HUDEP-2 (cell line): ENCODE data around the gene TDO2.
"Not testable (repeated sequence)": the region's sequence is repeated elsewhere in the genome, so short reads cannot be mapped to it uniquely, and the experiment has no call there.

Experiments
- DNase-seq, 76 experiments: peaks; one replicate each; lab custom pipeline; 2025; ENCODE audit not compliant: unreplicated experiment in 76 of 76; lab: John Stamatoyannopoulos, UW

Gene TDO2

DNA sequence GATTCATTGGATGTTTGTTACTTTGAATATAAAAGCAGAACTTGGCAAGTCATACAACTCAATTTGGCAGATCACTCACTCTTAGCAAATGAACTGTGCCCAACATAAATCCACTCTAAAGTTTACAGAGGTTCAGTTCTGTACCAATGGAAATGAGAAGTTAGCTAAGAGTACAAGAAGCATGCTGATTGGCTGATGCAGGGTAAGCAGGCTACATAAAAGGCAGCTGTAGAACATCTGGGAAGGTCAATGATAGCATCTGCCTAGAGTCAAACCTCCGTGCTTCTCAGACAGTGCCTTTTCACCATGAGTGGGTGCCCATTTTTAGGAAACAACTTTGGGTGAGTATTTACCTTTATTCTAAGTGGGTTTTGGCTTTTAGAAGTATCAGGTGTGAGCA lies at the start of gene TDO2:
Gene TDO2, plus strand, starts transcription at position 244 of the 400 bp plus-strand sequence. Its CDS starts 63 bp downstream, at position 307.
- no peak for DNase-seq

DNA sequence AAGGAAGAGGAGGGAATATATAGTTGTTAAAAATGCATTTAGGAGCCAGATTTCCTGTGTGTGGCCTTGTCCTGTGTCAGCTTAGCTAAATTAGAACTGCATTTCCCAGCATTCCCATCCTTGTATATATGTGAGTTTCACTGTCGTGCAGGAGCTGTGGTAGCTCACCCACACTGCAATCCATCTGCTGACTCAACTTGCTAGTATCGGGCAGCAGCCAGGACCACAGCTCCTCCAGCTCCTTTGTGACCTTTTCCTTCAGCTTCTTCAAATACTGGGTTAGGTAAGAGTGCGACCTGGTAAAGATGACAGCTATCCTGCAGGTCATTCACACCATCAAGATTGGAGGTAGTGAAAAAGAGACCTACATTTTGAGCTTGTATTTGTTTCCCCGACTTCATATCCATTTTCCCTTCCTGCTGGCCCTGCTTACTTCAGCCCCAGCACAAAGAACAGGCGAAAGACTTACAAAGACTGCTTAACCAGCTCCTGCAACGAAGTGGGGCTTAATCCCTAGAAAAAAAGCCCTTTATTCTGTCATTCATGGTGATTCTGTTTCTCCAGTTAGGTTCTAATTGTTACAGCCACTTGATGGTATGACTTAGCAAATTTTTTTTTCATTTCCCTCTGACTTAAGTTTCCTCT lies 48.8 kb upstream of the TDO2 start:
- DNase-seq, result no peak

DNA sequence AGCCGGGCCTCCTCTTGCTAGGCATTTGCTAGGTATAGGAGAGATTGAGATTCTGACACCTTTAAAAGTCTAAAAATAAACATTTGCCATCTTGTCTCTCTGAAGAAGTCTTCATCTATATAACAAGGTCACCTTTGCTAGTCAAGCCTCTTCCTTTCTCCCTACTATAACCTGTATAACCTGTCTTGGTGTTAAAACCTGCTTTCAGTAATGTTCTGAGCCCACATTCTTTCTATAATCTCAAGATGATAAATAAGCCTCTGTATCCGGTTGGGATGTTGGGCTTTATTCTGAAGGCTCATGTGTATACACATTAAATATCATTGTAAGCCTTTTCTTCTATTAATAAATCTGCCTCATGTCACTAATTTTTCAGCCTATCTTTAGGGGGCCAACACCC lies 47.6 kb upstream of the TDO2 start:
- DNase-seq, result no peak

DNA sequence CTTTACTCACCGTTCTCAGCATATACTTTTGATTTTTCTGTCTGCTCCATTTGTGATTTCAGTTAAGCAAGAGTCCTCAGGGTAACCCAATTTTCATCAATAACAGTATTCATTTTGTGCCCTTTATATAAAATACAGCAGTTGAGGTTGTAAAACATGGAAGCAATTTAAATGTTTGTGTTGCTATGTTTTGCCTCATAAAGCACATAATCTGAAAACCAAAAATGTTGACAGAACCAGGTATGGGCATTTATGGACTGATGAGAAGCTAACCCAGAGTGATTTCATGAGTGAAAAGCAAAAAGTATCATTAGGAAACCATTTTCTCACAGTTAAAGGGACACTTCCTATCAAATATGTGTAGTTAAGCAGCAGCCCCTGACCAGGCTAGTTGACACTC lies 37.3 kb upstream of the TDO2 start, which contains the start of gene ASIC5:
Gene ASIC5, minus strand, starts transcription at position 101 of the 400 bp plus-strand sequence. Its CDS starts 51 bp downstream, at position 50.
- no peak for DNase-seq

DNA sequence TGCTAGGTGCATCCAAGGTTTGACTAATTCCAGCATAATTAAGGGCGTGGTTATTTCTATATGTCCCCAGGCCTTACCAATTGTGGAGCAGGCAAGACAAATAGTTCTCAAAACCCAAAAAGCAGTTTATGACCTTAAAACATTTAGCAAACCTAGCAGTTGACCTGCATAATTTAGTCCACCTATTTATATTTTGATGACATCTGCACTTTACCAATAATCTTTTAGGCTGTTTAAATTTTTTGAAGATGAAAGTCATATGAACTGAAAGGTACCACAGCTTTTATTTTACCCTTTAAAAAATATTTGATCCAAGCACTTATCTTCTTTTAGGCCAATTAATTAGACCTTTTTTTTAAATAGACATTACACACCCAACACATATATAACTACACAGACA lies 27.6 kb upstream of the TDO2 start:
- no peak for DNase-seq

DNA sequence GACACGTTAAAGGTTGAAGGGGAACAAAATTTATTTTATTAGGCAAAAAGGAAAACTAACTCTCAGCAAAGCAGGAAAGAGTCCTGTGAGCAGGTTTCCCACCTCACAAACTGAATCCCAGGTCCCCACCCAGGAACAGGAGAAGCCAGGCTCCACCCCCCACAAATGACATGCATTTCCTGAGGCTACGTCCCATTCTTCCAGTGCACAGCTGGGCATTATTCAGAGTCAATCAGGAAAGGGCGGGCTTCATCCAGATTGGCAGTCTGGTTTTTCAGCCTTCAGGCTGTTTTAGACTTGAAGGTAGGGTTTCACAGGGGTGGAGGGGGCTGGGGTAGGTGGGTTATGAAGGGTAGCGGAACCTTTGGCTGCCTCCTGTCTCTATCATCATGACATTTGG lies 25.5 kb upstream of the TDO2 start:
- no peak for DNase-seq

DNA sequence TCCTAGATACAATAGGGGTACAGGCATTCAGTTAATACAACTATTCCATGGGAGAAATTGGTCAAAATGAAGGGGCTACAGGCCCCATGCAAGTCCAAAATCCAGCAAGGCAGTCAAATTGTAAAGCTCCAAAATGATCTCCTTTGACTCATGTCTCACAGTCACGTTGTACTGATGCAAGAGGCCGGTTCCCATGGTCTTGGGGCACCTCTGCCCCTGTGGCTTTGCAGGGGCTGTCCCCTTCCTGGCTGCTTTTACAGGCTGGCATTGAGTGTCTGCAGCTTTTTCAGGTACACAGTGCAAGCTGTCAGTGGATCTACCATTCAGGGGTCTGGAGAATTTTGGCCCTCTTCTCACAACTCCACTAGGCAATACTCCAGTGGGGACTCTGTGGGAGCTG lies 24.9 kb upstream of the TDO2 start:
- DNase-seq, result no peak

DNA sequence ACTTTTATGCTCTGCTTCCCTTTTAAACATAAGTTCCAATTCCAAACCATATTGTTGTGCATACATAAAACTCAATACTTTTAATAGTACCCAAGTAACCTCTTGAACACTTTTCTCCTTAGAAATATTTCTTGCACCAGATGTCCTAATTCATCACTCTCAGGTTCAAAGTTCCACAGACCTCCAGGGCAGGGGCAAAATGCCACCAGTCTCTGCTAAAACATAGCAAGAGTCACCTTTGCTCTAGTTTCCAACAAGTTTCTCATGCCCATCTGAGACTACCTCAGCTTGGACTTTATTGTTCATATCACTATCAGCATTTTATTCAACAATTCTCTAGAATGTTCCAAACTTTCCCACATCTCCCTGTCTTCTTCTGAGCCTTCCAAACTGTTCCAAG lies 23.7 kb upstream of the TDO2 start:
- DNase-seq, result no peak

DNA sequence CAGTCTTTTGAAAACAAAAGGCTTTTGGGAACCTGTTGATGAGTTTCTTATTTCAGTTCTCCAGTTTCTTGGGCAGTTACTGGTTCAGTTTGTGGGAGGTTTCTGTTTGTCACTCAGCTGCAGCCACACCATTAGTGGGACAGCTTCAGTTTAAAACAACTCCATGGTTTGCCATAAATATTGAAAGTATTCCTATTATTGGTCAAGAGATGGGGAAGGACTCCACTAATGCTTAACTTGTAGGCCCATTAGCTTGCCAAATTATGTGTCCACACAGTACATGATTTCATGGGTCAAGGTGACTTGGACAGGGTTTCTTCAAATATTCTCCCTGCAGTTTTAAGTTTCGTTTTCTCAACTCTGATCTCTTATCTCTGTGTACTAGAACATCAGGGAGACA lies 21.9 kb upstream of the TDO2 start:
- no peak for DNase-seq

DNA sequence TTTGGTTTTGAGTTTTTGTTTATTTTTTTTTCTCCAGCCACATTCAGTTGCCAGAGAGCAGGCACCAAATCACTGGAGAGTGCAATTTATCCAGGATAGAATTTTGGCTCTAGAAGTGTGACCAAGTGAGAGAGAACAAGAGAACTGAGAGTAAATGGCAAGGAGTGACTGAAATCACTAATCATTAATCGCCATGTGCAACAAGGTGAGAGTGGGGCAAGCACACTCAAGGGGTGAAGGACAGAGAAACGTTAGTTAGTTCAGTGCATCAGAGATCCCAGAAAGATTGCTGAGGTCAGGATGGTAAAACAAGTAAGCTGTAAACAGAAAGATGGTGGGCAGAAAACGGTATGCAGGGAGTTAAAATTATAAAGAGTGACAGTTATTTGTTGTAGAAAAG lies 19.6 kb upstream of the TDO2 start:
- no peak for DNase-seq

DNA sequence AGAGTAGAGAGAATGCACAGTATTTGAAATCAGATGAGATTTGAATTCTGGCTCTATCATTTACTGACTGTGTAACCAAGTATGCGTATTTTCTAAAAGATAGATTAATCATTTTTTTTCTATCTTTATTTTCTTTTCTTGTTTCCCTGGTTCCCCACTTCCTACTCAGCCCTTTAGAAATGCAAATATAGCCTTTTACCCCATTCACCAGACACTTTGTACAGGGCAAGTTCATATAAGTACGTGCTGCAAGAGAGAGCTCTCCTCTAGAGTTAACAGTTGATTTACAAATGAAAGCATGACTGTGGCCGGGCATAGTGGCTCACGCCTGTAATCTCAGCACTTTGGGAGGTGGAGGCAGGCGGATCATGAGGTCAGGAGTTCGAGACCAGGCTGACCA lies 17.8 kb upstream of the TDO2 start:
- DNase-seq, result no peak

DNA sequence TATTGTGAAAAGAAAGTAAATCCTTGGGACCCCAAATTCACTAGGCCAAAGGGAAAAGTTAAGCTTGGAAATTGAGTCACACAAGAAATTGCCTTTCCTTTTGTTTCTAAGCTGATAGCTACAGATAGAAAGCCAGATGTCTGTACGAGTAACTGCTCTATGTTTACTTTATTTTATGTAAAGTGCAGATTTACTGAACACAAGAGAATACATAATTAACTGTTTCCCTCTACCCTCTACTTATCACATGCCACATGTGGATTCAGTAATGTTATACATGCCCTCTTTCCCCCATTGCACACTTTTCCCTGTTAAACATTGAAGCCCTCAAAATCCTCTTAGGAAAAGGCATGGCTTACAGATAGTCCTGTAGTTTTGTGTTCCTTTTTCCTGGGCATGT lies 16.5 kb upstream of the TDO2 start:
- DNase-seq, result no peak

DNA sequence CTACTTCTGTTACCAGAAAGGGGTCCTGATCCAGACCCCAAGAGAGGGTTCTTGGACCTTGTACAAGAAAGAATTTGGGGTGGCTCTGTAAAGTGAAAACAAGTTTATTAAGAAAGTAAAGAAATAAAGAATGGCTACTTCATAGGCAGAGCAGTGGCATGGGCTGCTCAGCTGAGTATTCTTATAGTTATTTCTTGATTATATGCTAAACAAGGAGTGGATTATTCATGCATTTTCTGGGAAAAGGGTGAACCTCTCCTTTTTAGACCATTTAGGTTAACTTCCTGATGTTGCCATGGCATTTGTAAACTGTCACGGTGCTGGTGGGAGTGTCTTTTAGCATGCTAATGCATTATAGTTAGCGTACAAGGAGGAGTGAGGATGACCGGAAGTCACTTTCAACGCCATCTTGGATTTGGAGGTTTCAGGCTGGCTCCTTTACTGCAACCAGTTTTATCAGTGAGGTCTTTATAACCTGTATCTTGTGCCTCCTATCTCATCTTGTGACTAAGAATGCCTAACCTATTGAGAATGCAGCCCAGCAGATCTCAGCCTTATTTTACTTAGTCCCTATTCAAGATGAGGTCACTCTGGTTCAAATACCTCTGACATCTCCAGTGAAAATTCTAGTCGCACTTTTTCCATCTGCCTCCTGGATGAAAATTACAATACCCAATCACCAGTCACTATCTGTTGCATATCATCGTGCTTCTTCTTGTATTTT lies 15.5 kb upstream of the TDO2 start:
- no peak for DNase-seq

DNA sequence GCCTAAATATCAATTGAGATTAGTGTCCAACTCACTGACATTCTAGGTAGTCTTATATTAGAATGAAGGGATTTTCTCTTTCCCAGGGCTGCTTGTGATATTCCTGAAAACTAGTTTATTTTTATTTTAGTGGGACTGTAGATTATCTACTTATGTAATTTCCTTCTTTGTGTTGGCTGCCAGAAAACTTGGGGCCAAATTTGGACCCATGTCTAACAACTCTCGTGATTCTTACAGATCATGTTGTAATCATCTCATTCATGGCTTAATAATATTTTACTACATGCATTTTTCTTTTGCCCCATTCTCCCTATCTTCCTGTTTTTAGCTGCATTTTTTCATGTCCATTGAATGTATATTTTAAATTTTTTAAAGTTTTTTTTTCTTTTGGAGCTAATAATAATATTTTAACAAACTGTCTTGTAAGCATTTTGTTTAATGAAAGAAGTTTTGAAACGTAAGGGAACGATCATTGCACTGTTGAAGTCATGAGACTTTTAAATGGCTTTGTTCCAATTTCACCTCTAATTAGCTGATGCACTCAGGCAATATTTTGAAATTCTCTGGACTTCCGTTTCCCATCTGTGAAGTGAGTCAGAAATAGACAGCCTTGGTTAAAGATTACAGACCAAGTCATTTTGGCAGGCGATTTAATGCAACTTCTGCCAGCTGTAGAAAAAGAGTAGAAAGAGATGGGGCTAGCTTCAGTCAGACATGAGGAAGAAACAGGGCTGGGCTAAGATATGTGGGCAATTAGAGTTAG lies 14.3 kb upstream of the TDO2 start:
- DNase-seq, result no peak

DNA sequence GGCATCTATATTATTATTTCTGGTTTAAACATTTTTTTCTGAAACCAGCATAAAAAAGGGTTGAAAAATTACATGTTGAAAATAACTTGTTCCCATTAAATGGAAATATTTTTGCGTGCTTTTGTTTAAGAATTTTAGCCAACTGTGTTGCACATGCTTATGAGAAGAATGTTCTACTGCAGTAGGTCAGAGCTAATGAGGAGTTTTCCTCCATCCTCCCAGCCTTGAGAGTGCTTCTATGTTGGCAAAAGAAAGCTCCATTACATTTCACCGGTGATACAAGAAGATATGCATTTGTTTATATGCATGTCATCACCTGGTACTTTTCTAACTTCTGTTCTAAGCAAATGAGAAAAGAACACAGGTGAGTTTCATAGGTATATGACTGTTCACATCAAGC lies 13.6 kb upstream of the TDO2 start:
- no peak for DNase-seq

DNA sequence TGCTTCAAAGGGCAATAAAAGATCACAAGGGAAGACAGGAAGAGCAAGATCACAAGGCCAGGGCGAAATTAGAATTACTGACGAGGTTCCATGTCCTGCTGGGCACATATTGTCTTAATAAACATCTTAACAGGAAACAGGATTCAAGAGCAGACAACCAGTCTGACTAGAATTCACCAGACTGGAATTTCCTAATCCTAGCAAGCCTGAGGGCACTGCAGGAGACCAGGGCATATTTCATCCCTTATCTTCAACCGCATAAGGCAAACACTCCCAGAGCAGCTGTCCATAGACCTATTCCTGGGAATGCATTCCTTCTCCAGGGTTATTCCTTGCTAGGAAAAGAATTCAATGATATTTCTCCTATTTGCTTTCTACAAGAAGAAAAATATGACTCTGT lies 12.4 kb upstream of the TDO2 start:
- no peak for DNase-seq

DNA sequence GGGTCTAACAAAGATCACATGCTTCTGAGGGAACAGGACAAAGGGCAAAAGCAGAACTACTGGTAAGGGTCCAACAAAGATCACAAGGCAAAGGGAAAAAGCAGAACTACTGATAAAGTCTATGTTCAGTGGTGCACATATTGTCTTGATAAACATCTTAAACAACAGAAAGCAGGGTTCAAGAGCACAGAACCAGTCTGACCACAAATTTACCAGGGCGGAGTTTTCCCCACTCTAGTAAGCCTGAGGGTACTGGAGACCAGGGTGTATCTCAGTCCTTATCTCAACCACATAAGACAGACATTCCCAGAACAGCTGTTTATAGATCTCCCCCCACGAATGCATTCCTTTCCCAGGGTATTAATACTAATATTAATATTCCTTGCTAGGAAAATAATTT lies 5.1 kb upstream of the TDO2 start:
- DNase-seq, result not testable (repeated sequence)

DNA sequence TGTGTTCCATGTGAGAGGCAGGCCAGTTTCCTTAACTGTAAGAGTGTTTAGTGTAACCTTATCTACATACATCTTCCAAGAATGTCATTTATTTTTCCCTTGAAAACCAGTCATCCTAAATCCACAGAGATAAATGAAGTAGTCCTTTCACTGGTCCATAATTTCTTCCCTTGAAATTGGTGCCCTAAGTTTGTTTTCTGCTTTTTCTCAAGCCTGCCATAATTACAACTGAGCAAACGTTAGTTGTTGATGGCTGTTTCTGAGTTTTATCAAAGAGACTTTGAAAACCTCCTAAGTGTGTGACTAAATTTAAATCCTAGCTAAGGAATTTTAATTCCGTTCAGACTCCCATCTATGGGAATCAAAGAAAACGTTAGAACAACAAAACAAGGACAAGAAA lies 3.6 kb upstream of the TDO2 start:
- DNase-seq, result no peak

DNA sequence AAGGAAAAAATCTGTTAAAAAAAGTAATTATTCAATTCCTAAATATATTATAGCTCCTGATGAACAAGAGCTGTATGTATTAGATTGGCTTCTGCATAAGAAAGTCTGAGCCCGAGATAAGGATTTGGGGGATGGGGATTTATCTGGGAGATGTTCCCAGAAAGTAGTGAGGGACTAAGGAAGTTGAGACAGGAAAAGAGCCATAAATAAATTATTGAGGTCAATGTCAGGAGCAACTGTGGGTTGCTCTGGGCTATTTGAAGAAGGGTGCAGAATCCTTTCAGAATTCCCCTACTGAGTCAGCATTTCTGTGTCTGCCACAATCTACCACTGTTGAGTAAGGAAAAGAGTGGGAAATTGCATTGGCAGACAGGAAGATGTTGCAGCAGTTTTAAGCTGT lies 3.1 kb upstream of the TDO2 start:
- no peak for DNase-seq

DNA sequence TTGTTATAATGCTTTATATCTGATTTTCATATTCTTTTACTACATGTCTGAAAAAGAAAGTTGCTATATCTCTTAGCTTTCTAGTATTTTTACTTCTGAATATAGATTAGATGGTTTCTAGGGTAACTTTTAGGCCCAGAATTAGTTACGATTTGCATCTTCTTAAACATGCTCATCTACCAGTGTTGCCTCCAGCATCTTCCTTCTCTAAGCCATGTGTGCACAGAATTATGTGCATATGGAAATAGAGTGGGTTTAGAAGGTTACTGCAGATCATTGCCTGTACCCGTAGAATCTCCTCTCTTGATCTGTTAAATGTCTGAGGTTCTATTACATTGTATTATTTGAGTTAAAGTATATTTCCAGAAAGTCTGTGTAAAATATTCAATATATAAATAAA lies 2.5 kb upstream of the TDO2 start:
- no peak for DNase-seq

DNA sequence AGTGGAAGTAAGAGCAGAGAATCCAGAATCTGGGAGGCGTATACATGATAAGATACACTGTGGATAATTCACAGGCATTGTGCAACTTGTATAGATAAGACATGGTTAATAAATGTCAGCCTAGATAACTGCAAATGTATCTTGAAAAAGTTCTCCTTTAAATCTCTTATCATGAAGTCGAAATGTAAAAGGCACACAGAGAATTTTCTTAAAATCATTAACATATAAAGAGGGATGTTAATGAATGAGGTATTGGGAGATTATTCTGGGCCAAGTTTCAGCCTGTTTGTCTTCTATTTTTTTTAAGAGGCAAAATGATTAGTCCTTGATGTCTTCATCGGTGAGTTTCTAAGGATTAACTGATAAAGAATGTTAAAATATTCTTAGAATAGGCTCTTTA lies 835 bp downstream of the TDO2 start:
- no peak for DNase-seq
